Measurements from ENCODE around the gene METTL26. TPM values are rescaled to one million over a fixed set of nuclear protein-coding genes. Genes with fewer than 3 reads are reported as not detected.

METTL26 gene
- total and polyA plus RNA-seq, 2 of the 8 experiments (the other 6 are each of a cell fraction or from before 2014, with no cell fraction given), result 100 to 186 TPM

DNA sequence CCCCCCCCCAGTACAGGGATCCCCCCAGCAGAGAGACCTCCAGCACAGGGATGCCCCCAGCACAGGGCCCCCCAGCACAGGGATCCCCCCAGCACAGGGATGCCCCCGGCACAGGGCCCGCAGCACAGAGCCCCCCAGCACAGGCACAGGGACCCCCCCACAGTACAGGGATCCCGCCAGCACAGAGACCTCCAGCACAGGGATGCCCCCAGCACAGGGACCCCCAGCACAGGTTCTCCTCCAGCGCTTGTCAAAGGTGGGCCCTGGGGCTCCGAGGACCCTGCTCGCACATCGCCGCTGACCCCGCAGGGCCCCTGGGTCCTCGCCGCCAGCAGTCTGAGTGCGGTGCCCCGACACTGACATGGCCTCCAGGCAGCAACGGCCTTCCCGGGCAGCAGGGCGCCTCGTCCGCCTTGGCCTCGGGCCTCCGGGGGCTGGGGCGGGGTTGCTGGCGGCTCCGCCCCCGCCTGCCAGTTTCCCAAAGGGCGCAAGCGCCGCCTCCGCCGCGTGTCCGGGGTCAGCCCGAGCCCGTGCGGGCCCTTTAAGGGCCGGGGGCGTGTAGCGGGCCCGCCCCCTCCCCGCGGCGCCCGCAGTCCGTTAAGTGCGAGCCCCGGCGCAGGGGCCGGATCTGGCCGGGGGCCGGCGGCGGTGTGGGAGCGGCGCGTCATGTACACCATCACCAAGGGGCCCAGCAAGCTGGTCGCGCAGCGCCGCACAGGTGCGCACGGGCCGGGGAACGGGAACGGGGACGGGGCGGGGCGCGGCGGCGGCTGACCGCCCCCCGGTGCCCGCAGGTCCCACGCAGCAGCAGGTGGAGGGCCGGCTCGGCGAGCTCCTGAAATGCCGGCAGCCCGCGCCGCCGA is 5.5 kb upstream of the METTL26 start, which contains the start of gene MCRIP2 (continued):
- no peak for TF ChIP-seq NRF1 (IDR thresholded peaks at IDR 0.05; ENCODE audit: low read depth, low read length)
- no peak for TF ChIP-seq SUZ12 (IDR thresholded peaks at IDR 0.05; ENCODE audit: low read length)
- TF ChIP-seq BACH1 (IDR thresholded peaks at IDR 0.05; ENCODE audit: low read length), result peak; percentile 51
- TF ChIP-seq, protein P1, sequence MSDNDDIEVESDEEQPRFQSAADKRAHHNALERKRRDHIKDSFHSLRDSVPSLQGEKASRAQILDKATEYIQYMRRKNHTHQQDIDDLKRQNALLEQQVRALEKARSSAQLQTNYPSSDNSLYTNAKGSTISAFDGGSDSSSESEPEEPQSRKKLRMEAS (IDR thresholded peaks at IDR 0.05), result peak; percentile 70; the same call in 1 of the 2 replicates
- TF ChIP-seq SRF (IDR thresholded peaks at IDR 0.05; ENCODE audit: low read depth, low read length), result 0 out of 2 replicates have a peak, but pooled peaks have one; percentile 5
- TF ChIP-seq CEBPB (IDR thresholded peaks at IDR 0.05; ENCODE audit: low read depth, low read length), result no peak
- peak; percentile 59; the same call in 1 of the 2 replicates for TF ChIP-seq GABPA (IDR thresholded peaks at IDR 0.05; ENCODE audit: borderline replicate concordance, insufficient read depth, low read length)
- TF ChIP-seq, protein P2, sequence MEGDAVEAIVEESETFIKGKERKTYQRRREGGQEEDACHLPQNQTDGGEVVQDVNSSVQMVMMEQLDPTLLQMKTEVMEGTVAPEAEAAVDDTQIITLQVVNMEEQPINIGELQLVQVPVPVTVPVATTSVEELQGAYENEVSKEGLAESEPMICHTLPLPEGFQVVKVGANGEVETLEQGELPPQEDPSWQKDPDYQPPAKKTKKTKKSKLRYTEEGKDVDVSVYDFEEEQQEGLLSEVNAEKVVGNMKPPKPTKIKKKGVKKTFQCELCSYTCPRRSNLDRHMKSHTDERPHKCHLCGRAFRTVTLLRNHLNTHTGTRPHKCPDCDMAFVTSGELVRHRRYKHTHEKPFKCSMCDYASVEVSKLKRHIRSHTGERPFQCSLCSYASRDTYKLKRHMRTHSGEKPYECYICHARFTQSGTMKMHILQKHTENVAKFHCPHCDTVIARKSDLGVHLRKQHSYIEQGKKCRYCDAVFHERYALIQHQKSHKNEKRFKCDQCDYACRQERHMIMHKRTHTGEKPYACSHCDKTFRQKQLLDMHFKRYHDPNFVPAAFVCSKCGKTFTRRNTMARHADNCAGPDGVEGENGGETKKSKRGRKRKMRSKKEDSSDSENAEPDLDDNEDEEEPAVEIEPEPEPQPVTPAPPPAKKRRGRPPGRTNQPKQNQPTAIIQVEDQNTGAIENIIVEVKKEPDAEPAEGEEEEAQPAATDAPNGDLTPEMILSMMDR (IDR thresholded peaks at IDR 0.05; ENCODE audit: control extremely low read depth in 1 of 3, insufficient read depth in 1 of 3, low read depth in 1 of 3, low read length in 3 of 3), result no peak
- TF ChIP-seq SIX5 (IDR thresholded peaks at IDR 0.05; ENCODE audit: low read depth, low read length), result no peak
- TF ChIP-seq E2F6 (IDR thresholded peaks at IDR 0.05), result peak; percentile 38; the same call in 1 of the 2 replicates
- TF ChIP-seq MAFK (IDR thresholded peaks at IDR 0.05; ENCODE audit: low read depth, low read length), result no peak
- no peak for TF ChIP-seq POU5F1 (IDR thresholded peaks at IDR 0.05; ENCODE audit: low read depth, low read length)
- peak; percentile 34 for TF ChIP-seq ASH2L (IDR thresholded peaks at IDR 0.05; ENCODE audit: low read length)
- peak; percentile 92; the same call in 1 of the 2 replicates for TF ChIP-seq EGR1 (IDR thresholded peaks at IDR 0.05; ENCODE audit: borderline replicate concordance, low read depth, low read length)
- TF ChIP-seq KDM4A (IDR thresholded peaks at IDR 0.05; ENCODE audit: low read depth, low read length, severe bottlenecking), result peak; percentile 73
- TF ChIP-seq TAF7 (optimal IDR thresholded peaks at IDR 0.05; ENCODE audit: borderline replicate concordance, low read depth, low read length), result no peak
- peak; percentile 11; the same call in 1 of the 2 replicates for TF ChIP-seq KDM1A (IDR thresholded peaks at IDR 0.05; ENCODE audit: borderline replicate concordance, low read length)
- TF ChIP-seq RXRA (IDR thresholded peaks at IDR 0.05; ENCODE audit: insufficient read depth, low read depth, low read length), result no peak
- TF ChIP-seq JUND (IDR thresholded peaks at IDR 0.05; ENCODE audit: low read length), result no peak

All from H1 (cell line).